H1 (cell line): ENCODE results near the gene SAA2. TPM values are rescaled to one million over a fixed set of nuclear protein-coding genes. Genes with fewer than 3 reads are reported as not detected.

Experiments
- CTCF ChIA-PET: fragments of 300-600 bp; sonication (Branson Sonifier 250); formaldehyde crosslinking; loops from one replicate; lab custom pipeline; 2021; ENCODE audit not compliant: partially characterized antibody; lab: Charles Lee
- POLR2A ChIA-PET: fragments of 300-600 bp; sonication (Branson Sonifier 250); formaldehyde crosslinking; loops from one replicate; lab custom pipeline; 2021; ENCODE audit warnings: inconsistent platforms; ENCODE audit not compliant: partially characterized antibody; lab: Charles Lee
- DNase-seq, 2 experiments: peaks; one replicate each; pipeline versions ENCODE4 v3.0.0 to v3.0.0-alpha.2; 2010 to 2022; ENCODE audit warnings: low spot score in 2 of 2, low read depth in 1 of 2, mixed read lengths in 1 of 2
- FAIRE-seq: peaks from 2 replicates; lab custom pipeline; 2011; peaks lifted over from hg19 to GRCh38; lab: Jason Lieb, UNC
- H2AFZ ChIP-seq: 2 replicates; pipeline ENCODE4 v1.8.1; 2012; ENCODE audit warnings: low read length, inconsistent platforms
- H2AK5ac ChIP-seq: 2 replicates; pipeline ENCODE4 v1.6.1; 2013; ENCODE audit warnings: low read depth, low read length
- H2BK120ac ChIP-seq: replicated peaks from 2 replicates; pipeline ENCODE3; 2013; ENCODE audit warnings: low read depth, low read length, inconsistent platforms
- H2BK12ac ChIP-seq: 2 replicates; pipeline ENCODE4 v1.6.1; 2013; ENCODE audit warnings: low read depth, low read length
- H2BK15ac ChIP-seq: 2 replicates; pipeline ENCODE4 v1.6.1; 2013; ENCODE audit warnings: low read length
- H2BK20ac ChIP-seq: 2 replicates; pipeline ENCODE4 v1.6.1; 2013; ENCODE audit warnings: low read length
- H2BK5ac ChIP-seq: 2 replicates; pipeline ENCODE4 v1.6.1; 2013; ENCODE audit warnings: low read depth, low read length
- H3K14ac ChIP-seq: 2 replicates; pipeline ENCODE4 v1.6.1; 2013; ENCODE audit warnings: inconsistent platforms; ENCODE audit not compliant: insufficient read length
- H3K18ac ChIP-seq: 2 replicates; pipeline ENCODE4 v1.6.1; 2013; ENCODE audit warnings: low read length; ENCODE audit errors: extremely low read depth
- H3K23ac ChIP-seq: 2 replicates; pipeline ENCODE4 v1.6.1; 2013; ENCODE audit warnings: inconsistent platforms; ENCODE audit not compliant: insufficient read length
- H3K23me2 ChIP-seq: 2 replicates; pipeline ENCODE4 v1.6.1; 2013; ENCODE audit warnings: low read depth, low read length
- H3K27ac ChIP-seq: 2 replicates; pipeline ENCODE4 v1.6.1; 2011; ENCODE audit warnings: low read depth, low read length, inconsistent platforms
- H3K27me3 ChIP-seq, 4 experiments: replicated peaks in 1 of 4; 1 replicate in 1 of 4; 2 replicates in 3 of 4; pipeline versions ENCODE4 v1.6.1 to v1.8.1; 2011 to 2013; ENCODE audit warnings: low read length in 3 of 4, mild to moderate bottlenecking in 3 of 4, inconsistent platforms in 2 of 4, mixed read lengths in 2 of 4, moderate library complexity in 1 of 4; ENCODE audit not compliant: control insufficient read depth in 3 of 4, insufficient read depth in 3 of 4; ENCODE audit errors: extremely low read depth in 1 of 4
- H3K36me3 ChIP-seq, 4 experiments: 2 replicates each; pipeline versions ENCODE4 v1.6.1 to v1.8.1; 2011 to 2013; ENCODE audit warnings: mild to moderate bottlenecking in 4 of 4, low read length in 3 of 4, moderate library complexity in 2 of 4, control low read depth in 1 of 4, inconsistent platforms in 1 of 4; ENCODE audit not compliant: insufficient read depth in 4 of 4, control insufficient read depth in 2 of 4
- H3K4ac ChIP-seq: replicated peaks from 2 replicates; pipeline ENCODE3; 2013; ENCODE audit warnings: low read length, low read depth, mixed read lengths, inconsistent platforms; ENCODE audit not compliant: insufficient read length
- H3K4me1 ChIP-seq, 4 experiments: replicated peaks in 1 of 4; 1 replicate in 1 of 4; 2 replicates in 3 of 4; pipeline versions ENCODE4 v1.6.1 to v1.8.1; 2011 to 2013; ENCODE audit warnings: low read length in 3 of 4, inconsistent platforms in 2 of 4, mixed read lengths in 1 of 4; ENCODE audit not compliant: insufficient read depth in 4 of 4, control insufficient read depth in 3 of 4
- H3K4me2 ChIP-seq, 2 experiments: 2 replicates each; pipeline versions ENCODE4 v1.6.1 to v1.8.1; 2011 to 2013; ENCODE audit warnings: low read depth in 2 of 2, low read length in 2 of 2, control low read depth in 1 of 2, inconsistent platforms in 1 of 2, mild to moderate bottlenecking in 1 of 2; ENCODE audit not compliant: insufficient read depth in 1 of 2
- H3K4me3 ChIP-seq, 4 experiments: fragments of 200-600, 300-600 bp in 1 of 4; sonication (generic), shearing (Covaris generic), sonication (Bioruptor Twin) in 1 of 4; 2 replicates each; pipeline versions ENCODE4 v1.5.1 to v1.8.1; 2011 to 2016; ENCODE audit warnings: low read length in 4 of 4, low read depth in 3 of 4, control low read depth in 2 of 4, inconsistent platforms in 2 of 4, mild to moderate bottlenecking in 2 of 4, mixed read lengths in 1 of 4, moderate library complexity in 1 of 4; ENCODE audit not compliant: insufficient read depth in 2 of 4; ENCODE audit errors: extremely low read depth in 1 of 4
- H3K56ac ChIP-seq: replicated peaks from 2 replicates; pipeline ENCODE3; 2013; ENCODE audit warnings: low read depth, mild to moderate bottlenecking, mixed read lengths, low read length, inconsistent platforms; ENCODE audit not compliant: insufficient read length
- H3K79me1 ChIP-seq: 2 replicates; pipeline ENCODE4 v1.6.1; 2013; ENCODE audit warnings: low read depth, low read length, control low read depth
- H3K79me2 ChIP-seq, 2 experiments: 2 replicates each; pipeline versions ENCODE4 v1.6.1 to v1.8.1; 2012 to 2013; ENCODE audit warnings: low read length in 2 of 2, mild to moderate bottlenecking in 2 of 2, inconsistent platforms in 1 of 2; ENCODE audit not compliant: insufficient read depth in 2 of 2, control insufficient read depth in 1 of 2
- H3K9ac ChIP-seq, 4 experiments: replicated peaks in 1 of 4; 1 replicate in 1 of 4; 2 replicates in 3 of 4; pipeline versions ENCODE4 v1.6.1 to v1.8.1; 2011 to 2013; ENCODE audit warnings: low read depth in 3 of 4, low read length in 3 of 4, control low read depth in 2 of 4, mild to moderate bottlenecking in 2 of 4, moderate library complexity in 2 of 4, inconsistent platforms in 1 of 4; ENCODE audit errors: extremely low read depth in 1 of 4
- H3K9me3 ChIP-seq, 2 experiments: 2 replicates each; pipeline versions ENCODE4 v1.6.1 to v1.8.1; 2012 to 2013; ENCODE audit warnings: mild to moderate bottlenecking in 2 of 2, moderate library complexity in 2 of 2, control low read depth in 1 of 2, inconsistent platforms in 1 of 2, low read depth in 1 of 2, low read length in 1 of 2, mixed read lengths in 1 of 2; ENCODE audit not compliant: insufficient read depth in 2 of 2
- H4K20me1 ChIP-seq, 2 experiments: replicated peaks in 1 of 2; 2 replicates each; pipeline versions ENCODE3 to v1.8.1; 2011 to 2013; ENCODE audit warnings: inconsistent platforms in 2 of 2, low read length in 2 of 2, mild to moderate bottlenecking in 1 of 2; ENCODE audit not compliant: insufficient read depth in 2 of 2, control insufficient read depth in 1 of 2
- H4K5ac ChIP-seq: 2 replicates; pipeline ENCODE4 v1.6.1; 2013; ENCODE audit warnings: low read length, low read depth, mixed read lengths, inconsistent platforms; ENCODE audit not compliant: insufficient read length
- H4K8ac ChIP-seq: 2 replicates; pipeline ENCODE4 v1.8.0; 2013; ENCODE audit warnings: mild to moderate bottlenecking, moderate library complexity, low read length, inconsistent platforms; ENCODE audit not compliant: insufficient read depth; ENCODE audit errors: extremely low read depth
- H4K91ac ChIP-seq: replicated peaks from 2 replicates; pipeline ENCODE3; 2013; ENCODE audit warnings: low read length, mixed read lengths, inconsistent platforms; ENCODE audit not compliant: insufficient read length
- BCL11A ChIP-seq, 2 experiments: IDR thresholded peaks; one replicate each; pipeline ENCODE4 v1.6.1; 2011; ENCODE audit warnings: low read depth in 2 of 2, low read length in 2 of 2, mild to moderate bottlenecking in 2 of 2
- BRCA1 ChIP-seq: IDR thresholded peaks from 2 replicates; pipeline ENCODE4 v1.6.1; 2012; ENCODE audit warnings: low read depth, low read length, improper control_type of control experiment
- CHD1 ChIP-seq: IDR thresholded peaks from 2 replicates; pipeline ENCODE4 v1.6.1; 2012; ENCODE audit warnings: low read depth, low read length, improper control_type of control experiment
- CTCF ChIP-seq, 3 experiments: IDR thresholded peaks; 1 replicate in 2 of 3; 2 replicates in 1 of 3; pipeline versions ENCODE4 v1.5.1 to v1.6.1; 2011; ENCODE audit warnings: low read length in 3 of 3, mild to moderate bottlenecking in 3 of 3, inconsistent platforms in 2 of 3, low read depth in 1 of 3, moderate library complexity in 1 of 3; ENCODE audit not compliant: insufficient read depth in 1 of 3; ENCODE audit errors: control extremely low read depth in 1 of 3
- KDM4A ChIP-seq: IDR thresholded peaks from one replicate; pipeline ENCODE4 v1.7.1; 2012; ENCODE audit warnings: low read depth, mild to moderate bottlenecking, moderate library complexity, low read length, inconsistent platforms; ENCODE audit not compliant: severe bottlenecking
- NANOG ChIP-seq: IDR thresholded peaks from 2 replicates; pipeline ENCODE4 v1.6.1; 2011; ENCODE audit warnings: low read length, low read depth, mild to moderate bottlenecking, inconsistent platforms; ENCODE audit not compliant: insufficient read depth, poor library complexity, severe bottlenecking
- POLR2AphosphoS5 ChIP-seq: IDR thresholded peaks from 2 replicates; pipeline ENCODE4 v1.6.1; 2011; ENCODE audit warnings: low read depth, low read length
- SUZ12 ChIP-seq: fragments of 200-600 bp; sonication (generic); IDR thresholded peaks from 2 replicates; pipeline ENCODE4 v1.6.1; 2012; ENCODE audit warnings: mild to moderate bottlenecking, inconsistent platforms, low read length, moderate library complexity, mixed read lengths
- TAF1 ChIP-seq: IDR thresholded peaks from 2 replicates; pipeline ENCODE4 v1.6.1; 2011; ENCODE audit warnings: mild to moderate bottlenecking, low read depth, low read length
- TCF12 ChIP-seq: IDR thresholded peaks from 2 replicates; pipeline ENCODE4 v1.6.1; 2011; ENCODE audit warnings: low read depth, mild to moderate bottlenecking, low read length
- TEAD4 ChIP-seq: IDR thresholded peaks from 2 replicates; pipeline ENCODE4 v1.6.1; 2012; ENCODE audit warnings: low read depth, low read length, inconsistent platforms, mixed read lengths
- YY1 ChIP-seq: IDR thresholded peaks from 2 replicates; pipeline ENCODE4 v1.6.1; 2011; ENCODE audit warnings: low read depth, mild to moderate bottlenecking, low read length
- WGBS, 2 experiments: shearing (Covaris generic) in 1 of 2; methylation state at CpG; one replicate each; pipeline versions ENCODE4 v1.1.6 to v1.1.7; 2013 to 2015; ENCODE audit warnings: low lambda C conversion rate in 2 of 2, mixed read lengths in 2 of 2, inconsistent platforms in 1 of 2, low coverage in 1 of 2, missing lambda C conversion rate in 1 of 2; ENCODE audit not compliant: insufficient replicate concordance in 2 of 2, insufficient coverage in 1 of 2, insufficient read length in 1 of 2; ENCODE audit errors: extremely low coverage in 1 of 2, missing lambda C conversion rate in 1 of 2; 5-methylcytosine and 5-hydroxymethylcytosine counted together
- polyA plus RNA-seq, 7 experiments: library from polyadenylated mRNA; depleted of rRNA in 3 of 7; stranded (reverse) in 5 of 7; unstranded in 2 of 7; fragments of >200 nt in 5 of 7; fragments of 200-250 nt in 2 of 7; gene quantifications; 1 replicate in 5 of 7; 2 replicates in 1 of 7; 4 replicates in 1 of 7; pipeline versions ENCODE4 v1.2.1 to v1.2.3, GENCODE V29; 2011 to 2013; ENCODE audit warnings: missing spikeins in 2 of 7, mixed read lengths in 2 of 7
- total RNA-seq: library from RNA; stranded (reverse); fragmentation: NEBNext Ultra II Directional; extraction: Animal tissue kit (Norgen Biotek cat#: 25700); gene quantifications from 2 replicates; pipeline ENCODE4 v1.2.1, GENCODE V29; 2021

The SAA2 gene
- total and polyA plus RNA-seq, 2 of the 8 experiments (the other 6 are each of a cell fraction or from before 2014, with no cell fraction given), result not detected

GRCh38 chr11:18209058-18209457, 39.4 kb downstream of the SAA2 start:
- no peaks in the 10 kb centered on the region for H4K20me1 ChIP-seq
- DNase-seq (no peak), FAIRE-seq (no peak)
- H3K23me2 ChIP-seq, result no peaks in the 10 kb centered on the region
- H3K4me3 ChIP-seq, result no peak overlapping the region
- H3K4ac ChIP-seq, result no peak overlapping the region
- H3K27ac ChIP-seq, result no peak overlapping the region
- no peak overlapping the region for H2AFZ ChIP-seq
- no peak overlapping the region for H3K18ac ChIP-seq
- no peak overlapping the region for H3K56ac ChIP-seq
- CTCF ChIA-PET, result interaction anchor here (0.9 to 1.2 kb wide), 3 partner anchors 25 to 101 kb away, joined by 3 to 4 read pairs (median 3); no protein-coding TSS in a partner anchor
- no peaks in the 10 kb centered on the region for H3K79me2 ChIP-seq
- H2BK5ac ChIP-seq, result no peak overlapping the region
- H4K8ac ChIP-seq, result no peak overlapping the region
- H4K5ac ChIP-seq, result no peak overlapping the region
- no peaks in the 10 kb centered on the region for H3K9me3 ChIP-seq
- H2BK20ac ChIP-seq, result no peak overlapping the region
- no peak overlapping the region for H3K14ac ChIP-seq
- WGBS, 2 experiments, result 85% methylated on average over 22 of the region's 33 CpGs; no CpG with 5 or more reads in 1 of the 2 experiments
- H2BK120ac ChIP-seq, result no peak overlapping the region
- no peak overlapping the region for H3K9ac ChIP-seq
- no peak overlapping the region for H3K4me2 ChIP-seq
- H3K36me3 ChIP-seq, result no peaks in the 10 kb centered on the region
- no peaks in the 10 kb centered on the region for H3K79me1 ChIP-seq
- no peaks in the 10 kb centered on the region for H3K27me3 ChIP-seq
- no peak overlapping the region for H2BK15ac ChIP-seq
- H3K23ac ChIP-seq, result no peak overlapping the region
- H2BK12ac ChIP-seq, result no peak overlapping the region
- H2AK5ac ChIP-seq, result no peak overlapping the region
- no peaks in the 10 kb centered on the region for H3K4me1 ChIP-seq
- H4K91ac ChIP-seq, result no peak overlapping the region
- POLR2A ChIA-PET, result no interaction called here
- TF ChIP-seq TAF1 (no peak), TCF12 (no peak), KDM4A (no peak), NANOG (no peak), YY1 (no peak), TEAD4 (no peak), POLR2AphosphoS5 (no peak), BRCA1 (no peak), SUZ12 (no peak), CHD1 (no peak), CTCF (IDR thresholded peaks at IDR 0.05; ENCODE audit: control extremely low read depth in 1 of 3, insufficient read depth in 1 of 3, low read depth in 1 of 3, low read length in 3 of 3) (no peak), BCL11A (IDR thresholded peaks at IDR 0.05; ENCODE audit: low read depth in 2 of 2, low read length in 2 of 2) (no peak)
